ENCODE data around the gene FYB1.

DNA sequence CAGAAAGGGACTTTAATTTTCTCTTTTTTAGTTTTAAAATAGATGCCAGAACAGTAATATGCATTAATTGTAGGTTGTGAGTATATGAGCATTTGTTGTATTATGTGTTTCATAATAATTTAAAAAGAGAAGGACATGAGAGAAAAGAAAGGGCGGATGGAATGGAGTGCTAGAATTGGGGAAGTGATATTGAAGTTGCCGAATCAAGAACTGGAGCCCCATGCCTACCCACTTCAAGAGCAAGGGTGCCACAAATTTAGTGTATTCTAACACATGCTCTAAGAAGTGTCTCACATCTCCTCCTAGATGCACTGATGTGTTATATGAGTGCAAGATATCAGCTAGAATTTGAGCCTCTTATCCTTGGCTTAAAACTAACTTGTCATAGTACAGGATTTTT lies 43.6 kb upstream of the FYB1 start:
- TF ChIP-seq CTCF (conservative IDR thresholded peaks at IDR 0.05; ENCODE audit: low read length) (no peak), EZH2phosphoT487 (IDR thresholded peaks at IDR 0.05; ENCODE audit: borderline replicate concordance) (no peak)

All from Loucy (cell line).